GM21515 (cell line): Measurements from ENCODE around the gene LRMDA.

Source experiments
- ATAC-seq: cut with Tn5 transposase; IDR thresholded peaks from one replicate; pipeline ENCODE4 v1.9.1; 2021; ENCODE audit not compliant: unreplicated experiment

LRMDA gene

GRCh38 chr10:75935240-75935639, 503.8 kb downstream of the LRMDA start:
- ATAC-seq, result no peak

DNA sequence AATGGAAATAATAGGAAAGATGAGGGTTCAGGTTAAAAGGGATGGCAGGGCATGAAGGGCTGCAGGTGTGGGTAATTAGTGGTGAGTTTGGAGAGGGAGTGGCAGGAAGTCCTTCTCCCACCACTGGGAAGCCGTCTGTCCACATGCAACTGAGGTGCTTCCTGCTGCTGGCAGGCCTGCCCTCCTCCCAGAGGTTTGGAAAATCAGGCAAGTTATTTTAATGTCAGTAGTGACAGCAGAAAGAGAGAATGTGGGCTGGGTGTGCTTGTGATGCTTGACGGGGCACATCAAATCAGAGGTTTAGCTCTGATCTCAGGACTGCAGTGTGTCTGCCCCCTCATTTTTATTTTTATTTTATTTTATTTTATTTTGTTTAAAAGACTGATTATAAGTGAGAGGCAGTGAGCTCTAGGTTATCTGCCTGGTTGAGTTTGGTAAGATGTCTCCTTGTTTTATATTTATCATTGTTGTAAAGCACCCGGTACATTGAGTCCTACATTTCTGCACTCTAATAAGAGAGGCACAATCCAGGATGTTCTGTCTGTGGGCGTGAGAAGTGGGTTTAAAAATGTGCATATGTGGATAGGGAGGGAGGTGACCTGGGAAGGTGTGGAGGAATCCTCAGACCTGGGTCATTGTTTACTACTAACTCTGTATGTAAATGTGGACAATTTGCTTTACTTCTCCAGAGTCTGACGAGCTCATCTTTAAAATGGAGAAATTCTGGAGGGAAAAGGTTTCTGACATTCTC, 504.4 kb downstream of the LRMDA start:
- ATAC-seq, result no peak

DNA sequence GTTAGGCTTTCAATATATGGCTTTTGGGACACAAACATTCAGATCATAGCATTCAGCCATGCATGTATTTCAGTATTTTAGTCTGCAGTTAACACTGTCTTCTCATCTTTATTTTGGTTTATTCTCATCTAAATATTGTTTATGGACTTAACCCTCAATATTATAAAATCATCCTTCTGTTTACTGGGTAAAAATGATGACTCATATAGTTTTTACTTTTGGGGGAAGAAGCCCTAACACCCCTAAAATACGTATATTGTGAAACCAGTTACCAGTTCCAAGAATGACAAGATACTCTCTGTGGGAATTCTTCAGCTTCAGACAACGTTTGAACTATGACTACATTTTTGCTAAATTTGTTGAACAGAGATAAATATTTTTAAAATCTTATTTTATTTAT, 505.4 kb downstream of the LRMDA start:
- no peak for ATAC-seq

- no peak for ATAC-seq
Observed at GRCh38 chr10:75937823-75938222, 506.4 kb downstream of the LRMDA start.

- no peak for ATAC-seq
Observed at GRCh38 chr10:75938380-75939122, 507.1 kb downstream of the LRMDA start.

DNA sequence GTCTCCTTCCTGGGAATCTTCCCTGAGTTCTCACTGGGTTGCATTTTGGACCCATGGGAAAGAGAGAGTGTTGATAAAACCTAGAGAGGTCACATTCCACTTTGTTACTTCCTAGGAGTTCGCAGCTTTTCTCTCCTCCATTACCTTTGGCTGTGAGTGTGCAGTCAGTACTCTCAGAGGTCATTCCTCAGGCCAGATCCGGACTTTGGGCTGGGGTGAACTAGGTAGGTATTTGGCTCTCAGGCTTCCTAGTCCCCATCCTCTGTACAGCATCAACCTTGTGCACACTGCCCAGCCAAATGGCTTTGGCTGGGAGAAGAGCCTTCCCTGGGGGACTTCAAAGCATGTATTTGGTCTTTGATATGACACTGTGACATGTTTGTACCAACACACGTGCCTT, 508.1 kb downstream of the LRMDA start:
- no peak for ATAC-seq

- no peak for ATAC-seq
Observed at GRCh38 chr10:75940742-75941141, 509.3 kb downstream of the LRMDA start.

- ATAC-seq, result no peak
Observed at GRCh38 chr10:75941223-75941801, 509.9 kb downstream of the LRMDA start.

DNA sequence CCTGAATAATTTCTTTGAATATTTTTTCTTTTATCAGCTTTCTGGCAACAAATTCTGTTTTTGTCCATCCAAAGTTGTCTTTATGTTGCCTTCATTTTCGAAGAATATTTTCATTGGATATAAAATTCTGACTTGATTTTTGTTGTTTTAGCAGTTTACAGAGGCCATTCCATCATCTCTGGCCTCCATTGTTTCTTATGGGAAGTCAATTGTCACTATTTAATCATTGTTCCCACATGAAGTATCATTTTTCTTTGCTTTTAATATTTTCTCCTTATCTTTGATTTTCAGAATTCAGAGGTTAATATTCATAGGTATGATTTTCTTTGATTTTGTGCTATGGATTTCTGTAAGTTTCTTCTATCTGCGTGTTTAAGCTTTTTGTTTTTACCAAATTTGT, 512.6 kb downstream of the LRMDA start:
- no peak for ATAC-seq

GRCh38 chr10:75948583-75948982, 517.2 kb downstream of the LRMDA start:
- no peak for ATAC-seq

DNA sequence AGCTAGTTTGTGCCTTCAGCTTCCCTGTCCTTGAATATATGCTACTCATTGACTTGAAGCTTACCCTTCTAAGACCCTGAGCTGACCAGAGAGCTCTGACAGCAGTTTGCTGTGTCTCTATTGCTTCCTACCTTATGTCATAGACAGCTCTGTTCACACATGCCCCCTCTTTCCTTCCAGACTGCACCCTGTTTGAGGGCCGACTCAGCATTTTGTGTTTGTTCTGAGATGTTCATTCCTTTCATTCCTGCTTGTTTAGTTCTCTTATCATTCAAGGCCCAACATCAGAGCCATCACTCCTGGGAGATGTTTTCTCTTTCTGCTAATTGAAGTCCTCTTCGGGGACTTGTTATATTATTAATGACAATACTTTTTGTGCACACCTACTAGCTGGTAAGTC, 518.9 kb downstream of the LRMDA start:
- no peak for ATAC-seq

GRCh38 chr10:75950997-75951589, 519.7 kb downstream of the LRMDA start:
- no peak for ATAC-seq

DNA sequence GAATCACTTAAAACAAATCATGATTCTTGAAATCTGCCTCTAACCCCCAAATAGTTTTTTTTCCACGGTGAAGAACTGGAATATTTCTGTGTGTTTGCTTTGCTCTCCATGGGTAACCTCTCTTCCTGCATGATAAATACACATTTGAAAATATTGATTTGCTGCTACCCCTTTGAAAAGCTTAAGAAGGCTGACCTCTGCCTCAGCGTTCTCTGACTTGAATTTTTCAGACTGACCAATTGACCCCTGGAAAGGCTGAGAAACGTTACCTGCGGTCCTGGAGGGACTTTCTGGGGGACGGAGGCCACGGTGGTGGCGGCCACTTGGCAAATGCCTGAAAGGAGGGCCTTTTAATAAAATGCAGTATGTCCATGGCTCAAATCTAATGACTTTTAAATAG, 520.2 kb downstream of the LRMDA start:
- ATAC-seq, result no peak

GRCh38 chr10:75952093-75952492, 520.7 kb downstream of the LRMDA start:
- no peak for ATAC-seq

GRCh38 chr10:75954486-75954885, 523.1 kb downstream of the LRMDA start:
- ATAC-seq, result no peak

DNA sequence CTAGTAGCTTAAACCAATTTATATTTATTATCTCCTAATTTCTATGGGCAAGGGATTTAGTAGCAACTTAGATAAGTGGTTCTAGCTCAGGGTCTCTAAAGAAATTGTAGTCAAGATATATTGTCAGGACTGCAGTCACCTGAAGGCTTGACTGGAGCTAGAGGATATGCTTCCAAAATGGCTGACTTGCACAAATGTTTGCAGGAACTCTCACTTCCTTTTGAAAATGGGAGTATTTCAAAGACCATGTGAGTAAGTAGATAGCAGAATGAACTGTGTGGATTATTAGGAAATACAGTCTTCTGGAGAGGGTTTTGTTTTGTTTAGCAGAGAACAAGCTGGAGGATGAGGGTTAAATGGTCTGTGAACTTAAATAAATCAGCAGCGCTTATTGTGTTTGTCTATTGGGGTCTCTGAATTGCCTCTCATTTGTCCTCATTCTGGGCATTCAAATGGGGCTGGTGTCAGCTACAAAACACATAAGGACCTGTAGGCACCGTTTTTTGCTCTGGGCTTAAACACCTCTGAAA, 524.6 kb downstream of the LRMDA start:
- no peak for ATAC-seq

- no peak for ATAC-seq
Observed at GRCh38 chr10:75956624-75957023, 525.2 kb downstream of the LRMDA start.

DNA sequence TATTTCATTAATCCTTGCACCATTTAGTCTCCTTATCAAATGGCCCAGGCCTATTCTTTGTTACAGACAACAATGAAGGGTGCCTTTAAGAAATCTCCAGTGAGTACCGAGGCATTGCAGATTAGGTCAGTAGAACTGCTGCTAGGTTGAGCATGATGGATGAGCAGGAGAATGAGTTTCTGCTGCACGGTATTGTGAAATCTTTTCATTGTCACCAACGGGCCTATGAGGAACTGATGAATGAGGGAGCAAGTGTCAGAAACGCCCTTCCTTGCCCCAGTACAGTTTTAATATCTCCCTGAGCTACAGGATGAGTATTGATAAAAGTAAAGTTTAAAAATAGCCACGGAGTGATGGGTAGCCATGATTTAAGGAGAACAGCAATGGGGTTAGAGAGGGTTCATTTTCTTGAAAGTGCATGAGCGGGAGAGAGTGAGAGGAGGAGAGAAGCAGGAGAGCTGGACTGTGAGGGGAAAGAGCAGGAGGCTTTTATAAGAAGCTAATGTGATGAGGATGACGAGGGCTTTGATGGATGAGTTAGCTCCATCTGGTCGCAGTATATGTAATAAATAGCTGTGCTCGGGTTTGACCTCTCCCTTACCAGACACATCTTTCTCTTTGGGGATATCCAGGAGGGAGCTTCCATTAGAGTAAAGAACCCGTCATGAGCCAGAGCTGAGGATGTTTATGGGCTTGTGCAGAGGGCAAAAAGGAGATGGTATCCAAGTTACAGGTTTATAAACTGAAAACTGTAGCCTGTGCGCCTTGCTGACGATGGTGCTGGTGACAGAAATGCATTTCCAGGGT, 526.1 kb downstream of the LRMDA start:
- ATAC-seq, result no peak

DNA sequence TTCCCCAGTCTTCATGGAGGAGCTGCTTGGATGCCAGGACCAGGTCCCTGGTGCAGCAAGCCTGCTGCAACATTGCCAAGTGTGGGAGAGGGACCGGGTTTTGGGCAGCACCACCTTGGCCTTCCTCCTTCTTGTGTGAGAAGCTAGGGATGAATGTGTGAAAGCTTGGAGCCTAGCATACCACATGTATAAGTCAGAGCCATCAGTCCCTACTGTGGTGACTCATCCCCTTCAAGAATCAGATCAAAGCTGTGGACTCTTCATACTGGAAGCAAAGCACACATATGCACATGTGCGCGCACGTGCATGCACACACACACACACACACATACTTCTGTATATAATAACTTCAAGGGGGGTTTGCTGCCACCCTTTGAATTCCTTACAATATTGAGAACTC, 527.8 kb downstream of the LRMDA start:
- no peak for ATAC-seq

GRCh38 chr10:75959912-75960311, 528.5 kb downstream of the LRMDA start:
- no peak for ATAC-seq
